H1 (cell line): ENCODE measurements around the gene CXCL14. TPM values are rescaled to one million over a fixed set of nuclear protein-coding genes. Genes with fewer than 3 reads are reported as not detected.

Source experiments
- CTCF ChIA-PET: fragments of 300-600 bp; sonication (Branson Sonifier 250); formaldehyde crosslinking; loops from one replicate; lab custom pipeline; 2021; ENCODE audit not compliant: partially characterized antibody; lab: Charles Lee
- POLR2A ChIA-PET: fragments of 300-600 bp; sonication (Branson Sonifier 250); formaldehyde crosslinking; loops from one replicate; lab custom pipeline; 2021; ENCODE audit warnings: inconsistent platforms; ENCODE audit not compliant: partially characterized antibody; lab: Charles Lee
- DNase-seq, 2 experiments: peaks; one replicate each; pipeline versions ENCODE4 v3.0.0 to v3.0.0-alpha.2; 2010 to 2022; ENCODE audit warnings: low spot score in 2 of 2, low read depth in 1 of 2, mixed read lengths in 1 of 2
- FAIRE-seq: peaks from 2 replicates; lab custom pipeline; 2011; peaks lifted over from hg19 to GRCh38; lab: Jason Lieb, UNC
- H2AFZ ChIP-seq: 2 replicates; pipeline ENCODE4 v1.8.1; 2012; ENCODE audit warnings: low read length, inconsistent platforms
- H2AK5ac ChIP-seq: 2 replicates; pipeline ENCODE4 v1.6.1; 2013; ENCODE audit warnings: low read depth, low read length
- H2BK120ac ChIP-seq: replicated peaks from 2 replicates; pipeline ENCODE3; 2013; ENCODE audit warnings: low read depth, low read length, inconsistent platforms
- H2BK12ac ChIP-seq: 2 replicates; pipeline ENCODE4 v1.6.1; 2013; ENCODE audit warnings: low read depth, low read length
- H2BK15ac ChIP-seq: 2 replicates; pipeline ENCODE4 v1.6.1; 2013; ENCODE audit warnings: low read length
- H2BK20ac ChIP-seq: 2 replicates; pipeline ENCODE4 v1.6.1; 2013; ENCODE audit warnings: low read length
- H2BK5ac ChIP-seq: 2 replicates; pipeline ENCODE4 v1.6.1; 2013; ENCODE audit warnings: low read depth, low read length
- H3K14ac ChIP-seq: 2 replicates; pipeline ENCODE4 v1.6.1; 2013; ENCODE audit warnings: inconsistent platforms; ENCODE audit not compliant: insufficient read length
- H3K18ac ChIP-seq: 2 replicates; pipeline ENCODE4 v1.6.1; 2013; ENCODE audit warnings: low read length; ENCODE audit errors: extremely low read depth
- H3K23ac ChIP-seq: 2 replicates; pipeline ENCODE4 v1.6.1; 2013; ENCODE audit warnings: inconsistent platforms; ENCODE audit not compliant: insufficient read length
- H3K23me2 ChIP-seq: 2 replicates; pipeline ENCODE4 v1.6.1; 2013; ENCODE audit warnings: low read depth, low read length
- H3K27ac ChIP-seq: 2 replicates; pipeline ENCODE4 v1.6.1; 2011; ENCODE audit warnings: low read depth, low read length, inconsistent platforms
- H3K27me3 ChIP-seq, 4 experiments: replicated peaks in 1 of 4; 1 replicate in 1 of 4; 2 replicates in 3 of 4; pipeline versions ENCODE4 v1.6.1 to v1.8.1; 2011 to 2013; ENCODE audit warnings: low read length in 3 of 4, mild to moderate bottlenecking in 3 of 4, inconsistent platforms in 2 of 4, mixed read lengths in 2 of 4, moderate library complexity in 1 of 4; ENCODE audit not compliant: control insufficient read depth in 3 of 4, insufficient read depth in 3 of 4; ENCODE audit errors: extremely low read depth in 1 of 4
- H3K36me3 ChIP-seq, 4 experiments: 2 replicates each; pipeline versions ENCODE4 v1.6.1 to v1.8.1; 2011 to 2013; ENCODE audit warnings: mild to moderate bottlenecking in 4 of 4, low read length in 3 of 4, moderate library complexity in 2 of 4, control low read depth in 1 of 4, inconsistent platforms in 1 of 4; ENCODE audit not compliant: insufficient read depth in 4 of 4, control insufficient read depth in 2 of 4
- H3K4ac ChIP-seq: replicated peaks from 2 replicates; pipeline ENCODE3; 2013; ENCODE audit warnings: low read length, low read depth, mixed read lengths, inconsistent platforms; ENCODE audit not compliant: insufficient read length
- H3K4me1 ChIP-seq, 4 experiments: replicated peaks in 1 of 4; 1 replicate in 1 of 4; 2 replicates in 3 of 4; pipeline versions ENCODE4 v1.6.1 to v1.8.1; 2011 to 2013; ENCODE audit warnings: low read length in 3 of 4, inconsistent platforms in 2 of 4, mixed read lengths in 1 of 4; ENCODE audit not compliant: insufficient read depth in 4 of 4, control insufficient read depth in 3 of 4
- H3K4me2 ChIP-seq, 2 experiments: 2 replicates each; pipeline versions ENCODE4 v1.6.1 to v1.8.1; 2011 to 2013; ENCODE audit warnings: low read depth in 2 of 2, low read length in 2 of 2, control low read depth in 1 of 2, inconsistent platforms in 1 of 2, mild to moderate bottlenecking in 1 of 2; ENCODE audit not compliant: insufficient read depth in 1 of 2
- H3K4me3 ChIP-seq, 4 experiments: fragments of 200-600, 300-600 bp in 1 of 4; sonication (generic), shearing (Covaris generic), sonication (Bioruptor Twin) in 1 of 4; 2 replicates each; pipeline versions ENCODE4 v1.5.1 to v1.8.1; 2011 to 2016; ENCODE audit warnings: low read length in 4 of 4, low read depth in 3 of 4, control low read depth in 2 of 4, inconsistent platforms in 2 of 4, mild to moderate bottlenecking in 2 of 4, mixed read lengths in 1 of 4, moderate library complexity in 1 of 4; ENCODE audit not compliant: insufficient read depth in 2 of 4; ENCODE audit errors: extremely low read depth in 1 of 4
- H3K56ac ChIP-seq: replicated peaks from 2 replicates; pipeline ENCODE3; 2013; ENCODE audit warnings: low read depth, mild to moderate bottlenecking, mixed read lengths, low read length, inconsistent platforms; ENCODE audit not compliant: insufficient read length
- H3K79me1 ChIP-seq: 2 replicates; pipeline ENCODE4 v1.6.1; 2013; ENCODE audit warnings: low read depth, low read length, control low read depth
- H3K79me2 ChIP-seq, 2 experiments: 2 replicates each; pipeline versions ENCODE4 v1.6.1 to v1.8.1; 2012 to 2013; ENCODE audit warnings: low read length in 2 of 2, mild to moderate bottlenecking in 2 of 2, inconsistent platforms in 1 of 2; ENCODE audit not compliant: insufficient read depth in 2 of 2, control insufficient read depth in 1 of 2
- H3K9ac ChIP-seq, 4 experiments: replicated peaks in 1 of 4; 1 replicate in 1 of 4; 2 replicates in 3 of 4; pipeline versions ENCODE4 v1.6.1 to v1.8.1; 2011 to 2013; ENCODE audit warnings: low read depth in 3 of 4, low read length in 3 of 4, control low read depth in 2 of 4, mild to moderate bottlenecking in 2 of 4, moderate library complexity in 2 of 4, inconsistent platforms in 1 of 4; ENCODE audit errors: extremely low read depth in 1 of 4
- H3K9me3 ChIP-seq, 2 experiments: 2 replicates each; pipeline versions ENCODE4 v1.6.1 to v1.8.1; 2012 to 2013; ENCODE audit warnings: mild to moderate bottlenecking in 2 of 2, moderate library complexity in 2 of 2, control low read depth in 1 of 2, inconsistent platforms in 1 of 2, low read depth in 1 of 2, low read length in 1 of 2, mixed read lengths in 1 of 2; ENCODE audit not compliant: insufficient read depth in 2 of 2
- H4K20me1 ChIP-seq, 2 experiments: replicated peaks in 1 of 2; 2 replicates each; pipeline versions ENCODE3 to v1.8.1; 2011 to 2013; ENCODE audit warnings: inconsistent platforms in 2 of 2, low read length in 2 of 2, mild to moderate bottlenecking in 1 of 2; ENCODE audit not compliant: insufficient read depth in 2 of 2, control insufficient read depth in 1 of 2
- H4K5ac ChIP-seq: 2 replicates; pipeline ENCODE4 v1.6.1; 2013; ENCODE audit warnings: low read length, low read depth, mixed read lengths, inconsistent platforms; ENCODE audit not compliant: insufficient read length
- H4K8ac ChIP-seq: 2 replicates; pipeline ENCODE4 v1.8.0; 2013; ENCODE audit warnings: mild to moderate bottlenecking, moderate library complexity, low read length, inconsistent platforms; ENCODE audit not compliant: insufficient read depth; ENCODE audit errors: extremely low read depth
- H4K91ac ChIP-seq: replicated peaks from 2 replicates; pipeline ENCODE3; 2013; ENCODE audit warnings: low read length, mixed read lengths, inconsistent platforms; ENCODE audit not compliant: insufficient read length
- CHD2 ChIP-seq: IDR thresholded peaks from 2 replicates; pipeline ENCODE4 v1.6.1; 2012; ENCODE audit warnings: low read length, improper control_type of control experiment
- NRF1 ChIP-seq: IDR thresholded peaks from 2 replicates; pipeline ENCODE4 v1.6.1; 2011; ENCODE audit warnings: mild to moderate bottlenecking, low read depth, low read length, improper control_type of control experiment
- WGBS, 2 experiments: shearing (Covaris generic) in 1 of 2; methylation state at CpG; one replicate each; pipeline versions ENCODE4 v1.1.6 to v1.1.7; 2013 to 2015; ENCODE audit warnings: low lambda C conversion rate in 2 of 2, mixed read lengths in 2 of 2, inconsistent platforms in 1 of 2, low coverage in 1 of 2, missing lambda C conversion rate in 1 of 2; ENCODE audit not compliant: insufficient replicate concordance in 2 of 2, insufficient coverage in 1 of 2, insufficient read length in 1 of 2; ENCODE audit errors: extremely low coverage in 1 of 2, missing lambda C conversion rate in 1 of 2; 5-methylcytosine and 5-hydroxymethylcytosine counted together
- polyA plus RNA-seq, 7 experiments: library from polyadenylated mRNA; depleted of rRNA in 3 of 7; stranded (reverse) in 5 of 7; unstranded in 2 of 7; fragments of >200 nt in 5 of 7; fragments of 200-250 nt in 2 of 7; gene quantifications; 1 replicate in 5 of 7; 2 replicates in 1 of 7; 4 replicates in 1 of 7; pipeline versions ENCODE4 v1.2.1 to v1.2.3, GENCODE V29; 2011 to 2013; ENCODE audit warnings: missing spikeins in 2 of 7, mixed read lengths in 2 of 7
- total RNA-seq: library from RNA; stranded (reverse); fragmentation: NEBNext Ultra II Directional; extraction: Animal tissue kit (Norgen Biotek cat#: 25700); gene quantifications from 2 replicates; pipeline ENCODE4 v1.2.1, GENCODE V29; 2021
- TF ChIP-seq, protein P1 (sequence below): IDR thresholded peaks from 2 replicates; pipeline ENCODE4 v1.6.1; 2011; ENCODE audit warnings: low read depth, mild to moderate bottlenecking, low read length; ENCODE audit not compliant: insufficient read depth

CXCL14 gene
- total and polyA plus RNA-seq, 2 of the 8 experiments (the other 6 are each of a cell fraction or from before 2014, with no cell fraction given): 1.5 to 1.8 TPM

DNA sequence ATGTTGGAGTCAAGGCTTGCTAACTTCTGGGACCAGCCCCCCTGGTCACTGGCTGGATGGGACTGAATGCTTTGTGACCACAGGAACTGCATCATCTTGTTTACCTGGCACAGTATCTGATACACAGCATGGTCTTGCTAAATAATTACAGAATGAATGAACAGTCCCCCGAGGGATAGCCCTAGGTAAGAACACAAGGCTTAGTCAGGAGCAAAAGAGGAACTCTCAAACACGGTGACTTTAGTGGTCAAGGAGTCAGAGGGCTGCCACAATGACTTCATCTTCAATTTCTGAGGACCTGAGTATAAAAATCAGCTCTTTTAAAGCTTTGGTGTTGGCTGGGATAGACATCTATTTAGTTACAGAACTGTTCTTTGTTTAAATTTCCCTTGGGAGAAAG, 15.1 kb upstream of the CXCL14 start:
- Histone ChIP-seq H2AFZ (no peak overlapping the region), H3K36me3 (no peaks in the 10 kb centered on the region), H2BK20ac (no peak overlapping the region), H2BK15ac (no peak overlapping the region), H3K14ac (no peak overlapping the region), H4K20me1 (no peaks in the 10 kb centered on the region), H4K91ac (no peak overlapping the region), H2BK12ac (no peak overlapping the region), H3K56ac (no peak overlapping the region), H3K23ac (no peak overlapping the region), H3K79me1 (no peaks in the 10 kb centered on the region), H3K4ac (no peak overlapping the region), H3K27ac (no peak overlapping the region), H3K9me3 (no peaks in the 10 kb centered on the region), H3K23me2 (no peaks in the 10 kb centered on the region), H3K4me2 (no peak overlapping the region), H2AK5ac (no peak overlapping the region), H3K18ac (no peak overlapping the region), H3K27me3 (peaks cover 0 to 3% (median under 1%) of the 10 kb centered on the region in 4 experiments; a peak in 1 of 7 replicates), H2BK120ac (no peak overlapping the region), H2BK5ac (no peak overlapping the region), H4K8ac (no peak overlapping the region), H3K9ac (no peak overlapping the region), H3K79me2 (no peaks in the 10 kb centered on the region), H3K4me1 (no peaks in the 10 kb centered on the region; a peak in 1 of 7 replicates), H4K5ac (no peak overlapping the region), H3K4me3 (no peak overlapping the region)
- POLR2A ChIA-PET: no interaction called here
- WGBS, 2 experiments: 91% methylated on average over 2 of the region's 2 CpGs; no CpG with 5 or more reads in 1 of the 2 experiments
- TF ChIP-seq CHD2 (no peak), NRF1 (no peak)
- TF ChIP-seq, protein P1, sequence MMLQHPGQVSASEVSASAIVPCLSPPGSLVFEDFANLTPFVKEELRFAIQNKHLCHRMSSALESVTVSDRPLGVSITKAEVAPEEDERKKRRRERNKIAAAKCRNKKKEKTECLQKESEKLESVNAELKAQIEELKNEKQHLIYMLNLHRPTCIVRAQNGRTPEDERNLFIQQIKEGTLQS: no peak
- no peak for DNase-seq
- no peak for FAIRE-seq
- CTCF ChIA-PET: interaction anchor here (1.1 to 2.9 kb wide), 5 partner anchors 8 to 28 kb away, joined by 3 to 11 read pairs (median 3); no protein-coding TSS in a partner anchor
